ENCODE measurements around the gene KIRREL1. TPM values are rescaled to one million over a fixed set of nuclear protein-coding genes. Genes with fewer than 3 reads are reported as not detected.

KIRREL1 gene
- total and polyA plus RNA-seq, 2 of the 13 experiments (the other 11 are each of a cell fraction or from before 2014, with no cell fraction given), result 0.02 to 0.03 TPM

DNA sequence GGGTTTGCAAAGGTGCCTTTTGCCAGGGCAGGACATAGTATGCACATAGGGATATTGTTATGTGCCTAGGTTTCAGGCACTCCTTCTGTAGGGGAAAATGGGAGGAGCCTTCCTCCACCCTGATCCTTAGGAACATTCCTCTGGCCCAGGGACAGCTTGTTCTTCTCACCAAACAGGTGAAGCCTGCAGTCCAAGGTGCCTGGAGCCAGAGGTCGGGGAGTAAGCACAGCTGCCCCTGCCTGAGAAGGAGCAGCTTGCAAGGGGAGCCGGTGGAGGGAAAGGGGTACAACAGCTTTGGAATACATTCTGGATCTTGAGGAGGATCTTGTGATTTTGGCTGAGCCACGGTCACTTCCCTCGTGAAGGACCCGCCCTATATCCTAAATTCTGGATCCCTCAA is 104.8 kb downstream of the KIRREL1 start:
- Histone ChIP-seq H3K9ac (ENCODE audit: insufficient read depth, low read depth, low read length) (no peak overlapping the region), H3K4me1 (ENCODE audit: insufficient read depth, low read length) (no peaks in the 10 kb centered on the region), H3K27me3 (ENCODE audit: control insufficient read depth in 1 of 2, insufficient read depth in 2 of 2, low read length in 2 of 2) (no peaks in the 10 kb centered on the region; a peak in 1 of 5 replicates), H3K9me3 (ENCODE audit: low read length) (no peaks in the 10 kb centered on the region), H3K27ac (ENCODE audit: extremely low read length, insufficient read depth, low read length) (no peak overlapping the region), H4K20me1 (ENCODE audit: insufficient read depth, low read length) (no peaks in the 10 kb centered on the region), H3K4me2 (ENCODE audit: low read depth, low read length) (no peak overlapping the region), H3K4me3 (replicated peaks in 1 of 3; ENCODE audit: insufficient read depth in 1 of 3, low read depth in 2 of 3, low read length in 3 of 3) (no peak overlapping the region), H3K79me2 (ENCODE audit: insufficient read depth, low read length) (no peaks in the 10 kb centered on the region), H2AFZ (ENCODE audit: low read length) (no peak overlapping the region), H3K36me3 (replicated peaks in 1 of 2; ENCODE audit: control insufficient read depth in 1 of 2, insufficient read depth in 2 of 2, low read length in 2 of 2) (no peaks in the 10 kb centered on the region)
- intact Hi-C loops (cut with micrococcal nuclease; ENCODE audit: unreplicated experiment) (no loop called here), in situ Hi-C loops (cut with HindIII; ENCODE audit: extremely low pct_ligation_motif_present, low pct_unique_long_range_greater_than_20kb) (no loop called here)
- CTCF ChIA-PET (ENCODE audit: low intra/inter-chr PET ratio, low total read pairs), result no interaction called here
- DNase-seq (ENCODE audit: low spot score) (no peak), FAIRE-seq (no peak), ATAC-seq (no peak)
- 0% methylated on average over 5 of the region's 5 CpGs for WGBS (ENCODE audit: low lambda C conversion rate)
- TF ChIP-seq ISX (CRISPR knock-in tag; conservative IDR thresholded peaks at IDR 0.05) (no peak), HNF4G (IDR thresholded peaks at IDR 0.05; ENCODE audit: borderline replicate concordance, low read depth, low read length) (no peak), HNF4G (CRISPR knock-in tag; IDR thresholded peaks at IDR 0.05; ENCODE audit: borderline replicate concordance, low read depth) (no peak)
- no TSS peak for BruUV-seq (replicated peaks)
- POLR2A ChIA-PET, result no interaction called here

GRCh38 chr1:158099185-158099584 is 105.7 kb downstream of the KIRREL1 start:
- BruUV-seq (replicated peaks), result no TSS peak
- Histone ChIP-seq H3K27ac (ENCODE audit: extremely low read length, insufficient read depth, low read length) (no peak overlapping the region), H3K4me1 (ENCODE audit: insufficient read depth, low read length) (no peaks in the 10 kb centered on the region), H3K36me3 (replicated peaks in 1 of 2; ENCODE audit: control insufficient read depth in 1 of 2, insufficient read depth in 2 of 2, low read length in 2 of 2) (no peaks in the 10 kb centered on the region), H3K27me3 (ENCODE audit: control insufficient read depth in 1 of 2, insufficient read depth in 2 of 2, low read length in 2 of 2) (no peaks in the 10 kb centered on the region; a peak in 1 of 5 replicates), H4K20me1 (ENCODE audit: insufficient read depth, low read length) (no peaks in the 10 kb centered on the region), H3K9ac (ENCODE audit: insufficient read depth, low read depth, low read length) (no peak overlapping the region), H3K9me3 (ENCODE audit: low read length) (no peaks in the 10 kb centered on the region), H3K4me3 (replicated peaks in 1 of 3; ENCODE audit: insufficient read depth in 1 of 3, low read depth in 2 of 3, low read length in 3 of 3) (no peak overlapping the region), H2AFZ (ENCODE audit: low read length) (no peak overlapping the region), H3K79me2 (ENCODE audit: insufficient read depth, low read length) (no peaks in the 10 kb centered on the region), H3K4me2 (ENCODE audit: low read depth, low read length) (no peak overlapping the region)
- no peak for FAIRE-seq
- POLR2A ChIA-PET, result no interaction called here
- in situ Hi-C loops (cut with HindIII; ENCODE audit: extremely low pct_ligation_motif_present, low pct_unique_long_range_greater_than_20kb) (no loop called here), intact Hi-C loops (cut with micrococcal nuclease; ENCODE audit: unreplicated experiment) (no loop called here)
- TF ChIP-seq TFDP2 (CRISPR knock-in tag; IDR thresholded peaks at IDR 0.05) (no peak), GLI4 (CRISPR knock-in tag; IDR thresholded peaks at IDR 0.05; ENCODE audit: borderline replicate concordance) (no peak), NKX3-1 (CRISPR knock-in tag; IDR thresholded peaks at IDR 0.05) (no peak), SP1 (IDR thresholded peaks at IDR 0.05) (no peak), SP1 (CRISPR knock-in tag; IDR thresholded peaks at IDR 0.05) (no peak), ZNF564 (CRISPR knock-in tag; IDR thresholded peaks at IDR 0.05) (no peak), ZNF264 (CRISPR knock-in tag; IDR thresholded peaks at IDR 0.05) (no peak), FOXO1 (CRISPR knock-in tag; IDR thresholded peaks at IDR 0.05) (no peak), BHLHE40 (IDR thresholded peaks at IDR 0.05; ENCODE audit: low read length) (no peak)
- no peak for ATAC-seq
- no peak for DNase-seq (ENCODE audit: low spot score)
- 9% methylated on average over 3 of the region's 3 CpGs for WGBS (ENCODE audit: low lambda C conversion rate)
- CTCF ChIA-PET (ENCODE audit: low intra/inter-chr PET ratio, low total read pairs), result no interaction called here

All from HepG2 (cell line).